ENCODE measurements around the gene TPP1.

TPP1 gene

GRCh38 chr11:6586434-6587359 lies 32.5 kb downstream of the TPP1 start:
- DNase-seq = no peak

GRCh38 chr11:6584528-6584927 lies 34.7 kb downstream of the TPP1 start:
- DNase-seq = no peak

- no peak for DNase-seq
These were observed 35.6 kb downstream of the TPP1 start for GRCh38 chr11:6583584-6583983.

- DNase-seq = no peak
These were observed 39.5 kb downstream of the TPP1 start for GRCh38 chr11:6579681-6580080.

GRCh38 chr11:6578134-6578533 lies 41.1 kb downstream of the TPP1 start:
- DNase-seq = no peak

- DNase-seq = no peak
These were observed 42.5 kb downstream of the TPP1 start for GRCh38 chr11:6576471-6577373.

- no peak for DNase-seq
These were observed 44.2 kb downstream of the TPP1 start for GRCh38 chr11:6574816-6575715.

GRCh38 chr11:6572215-6572614 lies 47.0 kb downstream of the TPP1 start:
- DNase-seq = no peak

- DNase-seq = no peak
These were observed 47.7 kb downstream of the TPP1 start for GRCh38 chr11:6571434-6572008.

- DNase-seq = no peak
These were observed 48.4 kb downstream of the TPP1 start for GRCh38 chr11:6570691-6571427.

GRCh38 chr11:6569706-6570105 lies 49.5 kb downstream of the TPP1 start:
- no peak for DNase-seq

GRCh38 chr11:6568191-6568918 lies 50.9 kb downstream of the TPP1 start:
- no peak for DNase-seq

- DNase-seq = no peak
These were observed 51.9 kb downstream of the TPP1 start for GRCh38 chr11:6567371-6567745.

GRCh38 chr11:6566704-6567370 lies 52.4 kb downstream of the TPP1 start:
- no peak for DNase-seq

GRCh38 chr11:6565988-6566703 lies 53.1 kb downstream of the TPP1 start:
- DNase-seq = no peak

- DNase-seq = no peak
These were observed 53.9 kb downstream of the TPP1 start for GRCh38 chr11:6565325-6565724.

- no peak for DNase-seq
These were observed 55.6 kb downstream of the TPP1 start for GRCh38 chr11:6563667-6564066.

GRCh38 chr11:6563121-6563619 lies 56.1 kb downstream of the TPP1 start:
- DNase-seq = no peak

All from CD4-positive, alpha-beta T cell treated with Interleukin-10 for 1 hour (primary cell).